ENCODE measurements around the gene MKS1.

GRCh38 chr17:58227733-58228132 lies 8.7 kb upstream of the MKS1 start:
- no peak for TF ChIP-seq EZH2 (IDR thresholded peaks at IDR 0.05; ENCODE audit: borderline replicate concordance, insufficient read depth, low read length, poor library complexity, severe bottlenecking)
- TF ChIP-seq CTCF (IDR thresholded peaks at IDR 0.05; ENCODE audit: poor library complexity, severe bottlenecking) = no peak
- no peak for TF ChIP-seq REST (IDR thresholded peaks at IDR 0.05; ENCODE audit: borderline replicate concordance)
- TF ChIP-seq RAD21 (conservative IDR thresholded peaks at IDR 0.05) = no peak
- no peak for TF ChIP-seq SMC3 (conservative IDR thresholded peaks at IDR 0.05; ENCODE audit: poor library complexity)
- no peak for TF ChIP-seq MXI1 (conservative IDR thresholded peaks at IDR 0.05; ENCODE audit: poor library complexity, severe bottlenecking)
